ENCODE data around the gene DPEP3. TPM values are rescaled to one million over a fixed set of nuclear protein-coding genes. Genes with fewer than 3 reads are reported as not detected.

DPEP3 gene
- total and polyA plus RNA-seq, 2 donors from 2014 or later: 0.19 TPM; not detected in 1

DNA sequence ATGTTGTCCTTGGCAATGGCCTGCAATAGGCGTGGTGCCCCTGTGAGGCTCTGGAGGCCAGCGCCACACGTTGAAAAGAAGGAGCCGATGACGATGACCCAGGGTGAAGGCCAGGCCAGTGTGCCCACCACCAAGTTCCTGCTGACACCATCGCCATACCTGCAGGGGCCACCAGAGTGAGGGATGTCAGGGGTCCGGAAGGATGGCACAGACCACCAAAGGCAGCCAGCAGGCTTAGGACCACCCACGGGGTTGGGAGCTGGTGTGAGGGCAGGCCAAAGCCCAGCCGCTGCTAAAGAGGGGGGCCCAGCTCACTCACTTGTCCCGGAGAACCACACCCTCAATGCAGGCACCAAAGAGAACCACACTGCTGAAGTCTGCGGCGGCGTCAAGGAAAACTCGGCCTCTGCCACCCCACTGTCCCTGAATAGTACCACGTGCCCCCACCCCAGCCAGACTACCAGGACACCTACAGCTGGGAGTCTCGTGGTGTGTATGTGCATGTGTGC, 29.9 kb downstream of the DPEP3 start:
- intact Hi-C loops (cut with DNase I): no loop called here
- no peak for FAIRE-seq
- Histone ChIP-seq H3K36me3 (ENCODE audit: control insufficient read depth in 2 of 3, insufficient read depth in 3 of 3, low read length in 3 of 3) (peaks cover 0 to 53% (median 15%) of the 10 kb centered on the region in 3 donors), H3K9me3 (ENCODE audit: control insufficient read depth in 2 of 3, insufficient read depth in 1 of 3, low read length in 3 of 3) (no peaks in the 10 kb centered on the region), H3K4me3 (ENCODE audit: low read length in 3 of 3) (no peak overlapping the region), H3K4me1 (ENCODE audit: control insufficient read depth in 2 of 3, insufficient read depth in 2 of 3, low read depth in 1 of 3, low read length in 3 of 3) (no peaks in the 10 kb centered on the region), H3K27ac (ENCODE audit: low read depth in 2 of 2, low read length in 2 of 2) (no peak overlapping the region), H3K27me3 (ENCODE audit: control insufficient read depth, insufficient read depth, low read length) (no peaks in the 10 kb centered on the region), H3K9ac (ENCODE audit: low read length in 3 of 3) (no peak overlapping the region)
- DNase-seq: peak in 1 of 5 donors; percentile 67
- TF ChIP-seq, protein P1, sequence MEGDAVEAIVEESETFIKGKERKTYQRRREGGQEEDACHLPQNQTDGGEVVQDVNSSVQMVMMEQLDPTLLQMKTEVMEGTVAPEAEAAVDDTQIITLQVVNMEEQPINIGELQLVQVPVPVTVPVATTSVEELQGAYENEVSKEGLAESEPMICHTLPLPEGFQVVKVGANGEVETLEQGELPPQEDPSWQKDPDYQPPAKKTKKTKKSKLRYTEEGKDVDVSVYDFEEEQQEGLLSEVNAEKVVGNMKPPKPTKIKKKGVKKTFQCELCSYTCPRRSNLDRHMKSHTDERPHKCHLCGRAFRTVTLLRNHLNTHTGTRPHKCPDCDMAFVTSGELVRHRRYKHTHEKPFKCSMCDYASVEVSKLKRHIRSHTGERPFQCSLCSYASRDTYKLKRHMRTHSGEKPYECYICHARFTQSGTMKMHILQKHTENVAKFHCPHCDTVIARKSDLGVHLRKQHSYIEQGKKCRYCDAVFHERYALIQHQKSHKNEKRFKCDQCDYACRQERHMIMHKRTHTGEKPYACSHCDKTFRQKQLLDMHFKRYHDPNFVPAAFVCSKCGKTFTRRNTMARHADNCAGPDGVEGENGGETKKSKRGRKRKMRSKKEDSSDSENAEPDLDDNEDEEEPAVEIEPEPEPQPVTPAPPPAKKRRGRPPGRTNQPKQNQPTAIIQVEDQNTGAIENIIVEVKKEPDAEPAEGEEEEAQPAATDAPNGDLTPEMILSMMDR (IDR thresholded peaks at IDR 0.05; ENCODE audit: borderline replicate concordance, extremely low read depth, insufficient read depth): no peak

GRCh38 chr16:67949645-67950044, 30.7 kb downstream of the DPEP3 start:
- Histone ChIP-seq H3K27ac (ENCODE audit: low read depth in 2 of 2, low read length in 2 of 2) (no peak overlapping the region), H3K4me1 (ENCODE audit: control insufficient read depth in 2 of 3, insufficient read depth in 2 of 3, low read depth in 1 of 3, low read length in 3 of 3) (no peaks in the 10 kb centered on the region), H3K4me3 (ENCODE audit: low read length in 3 of 3) (no peak overlapping the region), H3K9ac (ENCODE audit: low read length in 3 of 3) (no peak overlapping the region), H3K9me3 (ENCODE audit: control insufficient read depth in 2 of 3, insufficient read depth in 1 of 3, low read length in 3 of 3) (no peaks in the 10 kb centered on the region), H3K36me3 (ENCODE audit: control insufficient read depth in 2 of 3, insufficient read depth in 3 of 3, low read length in 3 of 3) (peaks cover 0 to 56% (median 15%) of the 10 kb centered on the region in 3 donors), H3K27me3 (ENCODE audit: control insufficient read depth, insufficient read depth, low read length) (no peaks in the 10 kb centered on the region)
- peak in 1 of 5 donors; percentile 74 for DNase-seq
- TF ChIP-seq, protein P1 (IDR thresholded peaks at IDR 0.05; ENCODE audit: borderline replicate concordance, extremely low read depth, insufficient read depth): no peak
- no peak for FAIRE-seq
- intact Hi-C loops (cut with DNase I): no loop called here

DNA sequence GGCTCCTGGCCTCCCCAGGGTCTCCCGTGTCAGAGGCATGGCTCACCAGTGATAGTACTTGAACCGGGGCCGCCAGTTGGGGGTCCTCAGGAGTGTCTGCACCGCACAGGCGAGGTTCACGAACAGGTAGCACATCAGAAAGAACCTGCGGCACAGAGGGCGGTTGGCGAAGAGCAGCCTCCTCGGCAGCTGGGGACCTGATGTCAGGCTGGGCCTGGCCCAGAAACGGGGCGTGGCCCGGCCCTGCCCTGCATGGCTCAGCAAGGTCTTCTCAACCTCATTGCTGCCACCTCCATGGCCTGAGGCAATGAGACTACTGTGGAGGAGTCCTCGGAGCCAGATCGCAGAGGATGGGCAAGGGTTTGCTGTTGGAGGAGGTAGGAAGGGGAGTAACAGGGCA, 32.3 kb downstream of the DPEP3 start:
- H3K9me3 ChIP-seq (ENCODE audit: control insufficient read depth in 2 of 3, insufficient read depth in 1 of 3, low read length in 3 of 3): no peaks in the 10 kb centered on the region
- TF ChIP-seq, protein P1 (IDR thresholded peaks at IDR 0.05; ENCODE audit: borderline replicate concordance, extremely low read depth, insufficient read depth): no peak
- DNase-seq: no peak
- no peak for FAIRE-seq
- intact Hi-C loops (cut with DNase I): no loop called here
- H3K9ac ChIP-seq (ENCODE audit: low read length in 3 of 3): no peak overlapping the region
- no peaks in the 10 kb centered on the region for H3K4me1 ChIP-seq (ENCODE audit: control insufficient read depth in 2 of 3, insufficient read depth in 2 of 3, low read depth in 1 of 3, low read length in 3 of 3)
- no peaks in the 10 kb centered on the region for H3K27me3 ChIP-seq (ENCODE audit: control insufficient read depth, insufficient read depth, low read length)
- peaks cover 0 to 51% (median 13%) of the 10 kb centered on the region in 3 donors for H3K36me3 ChIP-seq (ENCODE audit: control insufficient read depth in 2 of 3, insufficient read depth in 3 of 3, low read length in 3 of 3)
- H3K4me3 ChIP-seq (ENCODE audit: low read length in 3 of 3): no peak overlapping the region
- no peak overlapping the region for H3K27ac ChIP-seq (ENCODE audit: low read depth in 2 of 2, low read length in 2 of 2)

All from kidney (tissue), 14 donors.